Transverse colon (tissue), 4 donors: ENCODE measurements around the gene INTS7. TPM values are rescaled to one million over a fixed set of nuclear protein-coding genes. Genes with fewer than 3 reads are reported as not detected.

Experiments
- DNase-seq: peaks from one replicate; pipeline ENCODE4 v3.0.0-alpha.2; 2019
- H3K27ac ChIP-seq, 4 donors: fragments of 200-600 bp; sonication (generic); 2 replicates each; pipeline ENCODE4 v1.5.1; 2016 to 2018; ENCODE audit warnings: inconsistent platforms in 4 of 4
- H3K27me3 ChIP-seq: fragments of 200-600 bp; sonication (generic); 2 replicates; pipeline ENCODE4 v1.5.1; 2017; ENCODE audit warnings: inconsistent platforms
- H3K36me3 ChIP-seq, 4 donors: fragments of 200-600 bp; sonication (generic); 2 replicates each; pipeline ENCODE4 v1.5.1; 2017 to 2019; ENCODE audit warnings: inconsistent platforms in 4 of 4
- H3K4me1 ChIP-seq, 4 donors: fragments of 200-600 bp; sonication (generic); 2 replicates each; pipeline ENCODE4 v1.5.1; 2017 to 2020; ENCODE audit warnings: inconsistent platforms in 4 of 4
- H3K4me3 ChIP-seq, 4 donors: fragments of 200-600 bp; sonication (generic); 1 replicate in 1 of 4; 2 replicates in 3 of 4; pipeline versions ENCODE4 v1.5.1 to v1.6.1; 2017 to 2019; ENCODE audit warnings: inconsistent platforms in 4 of 4
- H3K9me3 ChIP-seq, 2 donors: fragments of 200-600 bp; sonication (generic); 2 replicates each; pipeline ENCODE4 v1.5.1; 2017 to 2019; ENCODE audit warnings: inconsistent platforms in 2 of 2
- CTCF ChIP-seq, 5 experiments: fragments of 200-600 bp in 3 of 5; fragments of 450-650 bp in 2 of 5; sonication (generic) in 3 of 5; IDR thresholded peaks; 1 replicate in 2 of 5; 2 replicates in 3 of 5; pipeline ENCODE4 v1.5.1; 2016 to 2017; ENCODE audit warnings: antibody characterized with exemption in 5 of 5, inconsistent platforms in 3 of 5, mild to moderate bottlenecking in 2 of 5, moderate library complexity in 1 of 5
- EP300 ChIP-seq: sonication (generic); formaldehyde crosslinking; IDR thresholded peaks from one replicate; pipeline ENCODE4 v1.6.1; 2017; ENCODE audit warnings: antibody characterized with exemption, low read depth
- POLR2A ChIP-seq: fragments of 450-650 bp; IDR thresholded peaks from one replicate; pipeline ENCODE4 v1.6.1; 2016; ENCODE audit warnings: antibody characterized with exemption, mild to moderate bottlenecking, moderate library complexity
- POLR2AphosphoS5 ChIP-seq, 3 donors: sonication (generic); formaldehyde crosslinking; IDR thresholded peaks; one replicate each; pipeline ENCODE4 v1.6.1; 2016; ENCODE audit warnings: antibody characterized with exemption in 3 of 3
- WGBS, 2 donors: methylation state at CpG; one replicate each; pipeline ENCODE4 v1.1.5; 2018; ENCODE audit warnings: low coverage in 1 of 2; 5-methylcytosine and 5-hydroxymethylcytosine counted together
- in situ Hi-C, 4 donors: fragments of 200-750 bp; cut with MboI; loops; one replicate each; pipeline versions ENCODE4 v1.15.0 to v1.15.1; 2017; ENCODE audit warnings: low sequenced_read_pairs in 3 of 4, low pct_ligation_motif_present in 1 of 4, low pct_unique_long_range_greater_than_20kb in 1 of 4
- intact Hi-C: fragments of 100-400 bp; cut with DNase I; formaldehyde crosslinking; loops from one replicate; pipeline ENCODE4 v1.15.1; 2023; ENCODE audit warnings: low total_unique reads
- total RNA-seq, 4 donors: library from RNA; depleted of rRNA; stranded (reverse); fragments of >200 nt; gene quantifications; one replicate each; pipeline ENCODE4 v1.1.0, GENCODE V29; 2016

Gene INTS7
- total RNA-seq, 4 donors from 2014 or later = 7.1 to 10.0 (median 9.5) TPM

- Histone ChIP-seq H3K4me1 (peaks cover 5 to 18% (median 9%) of the 10 kb centered on the region in 4 donors), H3K27me3 (no peaks in the 10 kb centered on the region), H3K4me3 (no peak overlapping the region), H3K27ac (no peak overlapping the region), H3K9me3 (no peaks in the 10 kb centered on the region), H3K36me3 (no peaks in the 10 kb centered on the region)
- DNase-seq = no peak
- intact Hi-C loops = no loop called here
- in situ Hi-C loops = no loop called here
- TF ChIP-seq POLR2A = no peak
- TF ChIP-seq POLR2AphosphoS5 (IDR thresholded peaks at IDR 0.05) = no peak
- no peak for TF ChIP-seq EP300
- TF ChIP-seq CTCF (IDR thresholded peaks at IDR 0.05) = no peak
- 53% methylated on average over 4 of the region's 4 CpGs; no CpG with 5 or more reads in 1 of the 2 donors for WGBS, 2 donors
These were observed 132.6 kb downstream of the INTS7 start for GRCh38 chr1:211902624-211903291.

DNA sequence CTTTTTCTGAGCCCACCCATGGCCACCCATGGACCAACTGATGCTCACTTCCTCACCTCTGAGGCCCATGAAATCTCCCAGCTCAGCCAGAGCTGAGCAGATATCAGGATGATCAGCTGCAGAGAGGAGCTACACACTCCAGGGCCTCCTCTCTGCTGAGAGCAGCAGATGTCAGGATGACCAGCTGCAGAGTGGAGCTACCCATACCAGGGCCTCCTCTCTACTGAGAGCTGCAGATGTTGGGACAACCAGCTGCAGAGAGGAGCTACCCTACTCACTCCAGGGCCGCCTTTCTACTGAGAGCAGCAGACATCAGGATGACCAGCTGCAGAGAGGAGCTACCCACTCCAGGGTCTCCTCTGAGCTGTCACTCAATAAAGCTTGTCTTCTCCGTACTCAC is 133.4 kb downstream of the INTS7 start:
- intact Hi-C loops (no loop called here), in situ Hi-C loops (no loop called here)
- no peak for DNase-seq
- no peak for TF ChIP-seq EP300
- no peak for TF ChIP-seq POLR2AphosphoS5 (IDR thresholded peaks at IDR 0.05)
- no peak for TF ChIP-seq CTCF (IDR thresholded peaks at IDR 0.05)
- no peak for TF ChIP-seq POLR2A
- 98% methylated on average over 2 of the region's 2 CpGs; no CpG with 5 or more reads in 1 of the 2 donors for WGBS, 2 donors
- Histone ChIP-seq H3K4me1 (peaks cover 5 to 18% (median 9%) of the 10 kb centered on the region in 4 donors), H3K27me3 (no peaks in the 10 kb centered on the region), H3K36me3 (no peaks in the 10 kb centered on the region), H3K9me3 (no peaks in the 10 kb centered on the region), H3K4me3 (no peak overlapping the region), H3K27ac (no peak overlapping the region)

DNA sequence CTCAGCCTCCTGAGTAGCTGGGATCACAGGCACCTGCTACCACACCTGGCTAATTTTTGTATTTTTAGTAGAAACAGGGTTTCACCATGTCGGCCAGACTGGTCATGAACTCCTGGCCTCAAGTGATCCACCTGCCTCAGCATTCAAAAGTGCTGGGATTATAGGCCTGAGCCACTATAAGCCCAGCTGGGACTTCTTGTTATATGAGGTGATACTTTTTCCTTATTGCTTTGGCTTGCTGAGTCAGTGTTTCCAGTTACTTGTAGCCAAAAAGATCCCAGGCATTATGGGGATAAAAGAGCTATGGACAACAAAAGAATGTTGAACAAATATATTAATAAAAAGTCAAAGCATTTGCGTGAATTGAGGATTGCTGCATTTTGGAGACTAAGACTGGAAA is 134.9 kb downstream of the INTS7 start:
- DNase-seq = peak; percentile 18
- in situ Hi-C loops = no loop called here

DNA sequence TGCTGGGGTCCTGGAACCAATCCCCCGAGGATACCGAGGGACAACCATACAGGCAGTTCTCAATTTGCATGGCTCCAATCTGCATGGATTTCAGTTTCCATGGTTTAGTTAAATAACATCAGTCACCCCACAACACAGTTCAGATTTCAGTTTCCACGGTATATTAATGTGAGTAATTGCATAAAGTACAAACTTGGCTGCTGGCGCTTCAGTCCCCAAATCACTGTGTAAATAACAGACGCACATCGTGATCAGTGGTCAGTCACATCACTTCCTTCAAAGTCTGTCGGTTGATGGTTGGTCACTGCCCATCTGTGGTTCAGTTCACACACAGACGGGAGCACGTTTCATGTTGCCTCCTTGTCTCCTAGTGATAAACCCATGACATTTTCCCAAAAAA is 138.4 kb downstream of the INTS7 start:
- in situ Hi-C loops (no loop called here), intact Hi-C loops (no loop called here)
- Histone ChIP-seq H3K4me1 (peaks cover 0 to 4% (median 0%) of the 10 kb centered on the region in 4 donors), H3K36me3 (no peaks in the 10 kb centered on the region), H3K27ac (no peak overlapping the region), H3K27me3 (no peaks in the 10 kb centered on the region), H3K4me3 (no peak overlapping the region), H3K9me3 (no peaks in the 10 kb centered on the region)
- WGBS, 2 donors = 83 to 88% methylated on average over 8 to 9 of the region's 9 CpGs
- TF ChIP-seq CTCF (IDR thresholded peaks at IDR 0.05) (no peak), POLR2AphosphoS5 (IDR thresholded peaks at IDR 0.05) (no peak), POLR2A (no peak), EP300 (no peak)
- DNase-seq = no peak

More for the DNA sequence above, 134.9 kb downstream of the INTS7 start:
- intact Hi-C loops = no loop called here
- TF ChIP-seq EP300 = no peak
- no peak for TF ChIP-seq CTCF (IDR thresholded peaks at IDR 0.05)
- TF ChIP-seq POLR2A = no peak
- TF ChIP-seq POLR2AphosphoS5 (IDR thresholded peaks at IDR 0.05) = no peak
- 40 to 70% methylated on average over 2 of the region's 2 CpGs for WGBS, 2 donors
- H3K4me1 ChIP-seq = peaks cover 5 to 18% (median 10%) of the 10 kb centered on the region in 4 donors
- no peaks in the 10 kb centered on the region for H3K36me3 ChIP-seq
- H3K4me3 ChIP-seq = no peak overlapping the region
- H3K9me3 ChIP-seq = no peaks in the 10 kb centered on the region
- H3K27me3 ChIP-seq = no peaks in the 10 kb centered on the region
- no peak overlapping the region for H3K27ac ChIP-seq
